ENCODE measurements around the gene TM9SF3.
"Not testable (repeated sequence)": the region's sequence is repeated elsewhere in the genome, so short reads cannot be mapped to it uniquely, and the experiment has no call there.

TM9SF3 gene

DNA sequence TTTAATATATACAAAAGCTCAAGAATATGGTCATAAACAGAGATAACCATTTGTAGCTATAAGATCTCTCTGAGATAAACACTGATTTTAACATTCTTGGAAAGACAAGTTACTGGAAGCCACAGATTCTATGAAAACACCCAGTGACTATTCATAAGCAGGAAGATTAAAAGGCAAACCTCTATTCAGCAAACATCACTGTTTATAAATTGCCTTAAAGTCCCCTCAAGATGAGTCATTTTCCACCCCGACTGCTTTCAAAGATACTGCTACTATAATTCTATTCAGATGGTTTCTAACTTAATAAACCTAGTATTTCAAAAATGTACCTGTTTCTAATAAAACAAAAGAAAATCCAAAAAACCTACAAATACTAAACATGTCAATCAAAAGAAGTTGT is 21.0 kb downstream of the TM9SF3 start:
- no peak for DNase-seq

GRCh38 chr10:96560966-96561887 is 25.6 kb downstream of the TM9SF3 start:
- no peak for DNase-seq

DNA sequence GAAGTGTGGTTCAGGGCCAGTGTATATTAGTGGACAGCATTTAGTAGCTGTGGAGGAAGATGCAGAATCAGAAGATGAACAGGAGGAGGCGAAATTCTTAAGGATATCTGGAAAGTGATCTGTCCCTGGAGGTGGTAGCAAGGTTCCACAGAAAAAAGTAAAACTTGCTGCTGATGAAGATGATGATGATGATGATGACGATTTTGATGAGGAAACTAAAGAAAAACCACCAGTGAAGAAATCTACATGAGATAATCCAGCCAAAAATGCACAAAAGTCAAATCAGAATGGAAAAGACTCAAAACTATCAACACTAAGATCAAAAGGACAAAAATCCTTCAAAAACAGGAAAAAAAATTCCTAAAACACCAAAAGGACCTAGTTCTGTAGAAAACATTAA is 26.3 kb downstream of the TM9SF3 start:
- DNase-seq: no peak

GRCh38 chr10:96556003-96556402 is 30.8 kb downstream of the TM9SF3 start:
- DNase-seq: no peak

DNA sequence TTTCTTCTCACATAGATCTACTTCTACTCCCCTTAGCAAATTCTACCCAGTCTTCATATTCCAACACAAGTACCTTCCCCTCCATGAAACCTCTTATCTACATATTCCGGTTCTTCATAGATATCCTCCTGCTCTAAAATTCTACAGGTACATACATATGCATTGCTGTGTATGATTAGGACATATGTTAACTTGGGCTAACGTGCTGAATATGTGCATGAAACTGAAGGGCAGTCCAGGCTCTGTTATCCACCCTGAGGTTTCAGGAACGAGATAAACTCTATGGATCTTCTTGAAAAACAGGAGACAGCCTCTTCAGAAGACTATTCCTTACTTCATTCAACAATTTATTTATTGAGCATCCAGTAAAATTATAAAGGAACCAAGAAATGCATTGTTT is 31.5 kb downstream of the TM9SF3 start:
- DNase-seq: no peak

- no peak for DNase-seq
Measured at GRCh38 chr10:96548589-96548988, 38.2 kb downstream of the TM9SF3 start.

DNA sequence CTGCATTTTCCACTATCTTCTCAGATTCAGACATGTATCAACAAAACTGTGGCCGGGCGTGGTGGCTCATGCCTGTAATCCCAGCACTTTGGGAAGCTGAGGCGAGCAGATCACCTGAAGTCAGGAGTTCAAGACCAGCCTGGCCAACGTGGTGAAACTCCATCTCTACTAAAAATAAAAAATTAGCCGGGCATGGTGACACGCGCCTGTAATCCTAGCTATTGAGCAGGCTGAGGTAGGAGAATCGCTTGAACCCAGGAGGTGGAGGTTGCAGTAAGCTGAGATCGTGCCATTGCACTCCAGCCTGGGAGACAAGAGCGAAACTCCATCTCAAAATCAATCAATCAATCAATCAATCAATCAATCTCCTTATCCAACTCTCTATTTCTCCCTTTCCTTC is 41.3 kb downstream of the TM9SF3 start:
- not testable (repeated sequence) for DNase-seq

DNA sequence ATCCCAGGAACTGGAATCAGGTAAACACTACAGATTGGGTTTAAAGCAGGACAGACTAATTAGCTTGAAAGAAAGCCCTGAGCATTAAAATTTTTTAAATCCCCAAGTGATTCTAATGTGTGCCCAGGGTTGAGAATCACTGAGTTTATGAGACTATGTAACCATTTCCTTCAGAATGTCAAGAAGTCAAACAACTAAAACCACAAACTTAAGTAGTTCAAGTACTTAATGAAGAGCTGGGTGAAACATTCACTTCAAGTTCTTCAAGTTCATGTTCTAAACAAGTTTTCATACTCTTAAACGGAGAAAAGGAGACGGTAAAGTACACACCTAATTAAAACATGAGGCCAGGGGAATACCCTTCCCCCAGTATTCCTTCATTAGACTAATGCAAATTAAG is 44.9 kb downstream of the TM9SF3 start:
- DNase-seq: no peak

DNA sequence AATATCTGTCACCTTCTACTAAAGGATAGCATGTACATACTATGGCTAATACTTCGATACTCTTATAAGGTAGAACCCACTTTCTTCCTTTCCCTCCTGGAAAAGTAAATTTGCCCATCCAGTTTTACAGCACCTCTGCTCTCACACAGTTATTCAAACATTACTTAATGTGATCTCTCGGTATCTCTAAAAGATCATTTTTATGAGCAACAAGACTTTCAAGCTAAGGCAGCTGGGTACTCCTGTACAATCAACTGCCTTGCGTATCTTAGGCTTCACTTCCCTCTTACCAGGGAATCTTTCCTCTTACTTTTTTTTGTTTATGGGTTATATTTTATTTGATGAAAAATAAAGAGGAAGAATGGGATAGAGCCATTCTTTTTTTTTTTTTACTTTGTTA is 46.6 kb downstream of the TM9SF3 start:
- no peak for DNase-seq

DNA sequence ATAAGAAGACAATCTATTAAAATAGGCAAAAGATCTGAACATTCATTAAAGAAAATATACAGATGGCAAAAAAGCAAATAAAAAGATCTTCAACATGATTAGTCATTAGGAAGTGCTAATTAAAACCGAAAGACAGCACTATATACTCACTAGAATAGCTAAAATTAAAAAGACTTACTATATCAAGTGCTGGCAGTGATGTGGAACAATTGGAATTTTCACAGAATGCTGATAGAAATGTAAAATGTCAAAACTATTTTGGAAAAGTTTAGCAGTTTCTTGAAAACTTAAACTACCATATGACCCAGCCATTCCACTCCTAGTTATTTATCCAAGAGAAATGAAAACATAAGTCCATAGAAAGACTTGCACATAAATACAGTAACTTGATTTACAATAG is 48.1 kb downstream of the TM9SF3 start:
- no peak for DNase-seq

GRCh38 chr10:96536129-96536528 is 50.7 kb downstream of the TM9SF3 start:
- no peak for DNase-seq

DNA sequence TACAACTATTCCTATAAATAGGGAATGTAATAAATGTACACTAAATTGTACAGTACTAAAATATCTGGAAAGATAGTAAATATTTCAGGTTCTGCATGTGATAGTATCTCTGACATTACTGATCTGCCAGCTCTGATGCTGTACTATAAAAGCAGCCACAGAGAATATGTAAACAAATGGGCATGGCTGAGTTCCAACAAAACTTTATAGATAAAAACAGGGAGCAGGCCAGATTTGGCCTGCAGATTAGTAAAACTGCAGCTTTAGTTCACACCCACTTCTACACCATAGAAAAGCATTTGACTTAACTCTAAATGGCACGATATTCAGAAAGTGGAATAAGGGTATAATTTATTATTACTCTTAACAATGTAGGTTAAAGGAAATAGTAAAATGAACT is 54.3 kb downstream of the TM9SF3 start:
- DNase-seq: no peak

DNA sequence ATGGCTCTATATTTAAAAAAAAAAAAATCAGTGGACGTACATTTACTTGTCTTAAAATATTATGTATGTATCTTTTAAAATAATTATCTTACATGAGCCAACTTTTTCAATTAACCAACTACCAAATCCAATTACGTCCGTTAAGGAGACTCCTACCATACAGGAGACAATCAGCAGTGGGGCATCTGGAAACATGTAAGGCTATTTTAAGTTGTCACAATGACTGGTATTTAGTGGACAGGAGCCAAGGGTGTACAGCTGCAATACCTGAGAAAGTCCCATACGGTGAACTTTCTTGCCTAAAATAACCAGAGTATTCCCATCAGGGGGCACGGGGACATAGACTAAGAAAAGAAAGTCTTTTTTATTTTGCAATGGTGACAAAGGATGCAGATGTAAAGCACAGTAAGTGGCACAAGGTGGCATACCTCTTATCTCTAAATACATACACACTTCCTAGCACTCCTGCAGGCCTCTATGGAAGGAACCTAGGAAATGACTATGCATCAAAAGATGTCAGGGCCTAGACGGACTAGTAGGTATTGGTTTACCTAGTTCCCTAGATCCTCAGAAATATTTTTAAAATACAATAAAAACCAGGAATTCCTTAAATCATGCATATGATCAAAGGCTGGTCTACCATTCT is 57.1 kb downstream of the TM9SF3 start:
- DNase-seq: no peak

DNA sequence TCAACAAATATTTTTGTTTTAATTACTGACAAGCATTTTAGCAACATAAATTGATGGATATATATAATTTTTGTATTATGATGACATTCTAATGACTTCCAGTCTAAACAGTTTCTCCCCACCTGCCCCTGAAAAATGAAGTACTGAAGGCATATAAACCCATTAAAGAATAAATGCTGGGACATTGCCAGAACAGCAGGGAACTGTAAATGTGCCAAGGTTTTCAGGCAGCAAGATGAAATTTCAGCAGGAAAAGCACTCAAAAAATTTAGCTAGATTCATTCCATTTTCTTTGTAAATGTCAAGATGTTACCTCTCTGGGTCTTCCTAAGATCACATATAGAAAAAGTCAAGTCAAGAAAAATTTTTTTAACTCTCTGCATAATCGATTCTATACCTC is 62.1 kb downstream of the TM9SF3 start:
- no peak for DNase-seq

DNA sequence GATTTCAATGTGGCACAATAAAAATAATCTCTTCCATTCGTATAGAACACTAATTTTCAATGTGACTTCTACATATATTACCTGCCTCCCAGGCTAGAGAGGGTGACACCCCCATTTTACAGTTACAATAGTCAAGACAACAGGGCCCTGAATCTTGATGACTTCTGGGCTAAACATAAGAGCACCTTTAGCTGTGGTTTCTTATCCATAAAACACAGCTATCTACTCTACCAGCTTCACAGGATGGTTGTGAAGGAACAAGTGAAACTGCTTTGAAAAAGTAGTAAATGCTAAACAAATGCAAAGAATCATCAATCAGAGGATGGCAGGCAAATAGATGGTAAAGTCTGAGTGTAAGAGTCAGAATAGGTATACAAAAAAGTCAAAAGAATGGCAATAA is 69.5 kb downstream of the TM9SF3 start:
- no peak for DNase-seq

- no peak for DNase-seq
Measured at GRCh38 chr10:96516337-96516736, 70.5 kb downstream of the TM9SF3 start.

GRCh38 chr10:96513698-96514561 is 72.9 kb downstream of the TM9SF3 start, which contains the start of gene TLL2:
Gene TLL2 (minus strand): TSS chr10:96513926. CDS start chr10:96513685, 241 bp downstream.
- DNase-seq: peak; percentile 85

DNA sequence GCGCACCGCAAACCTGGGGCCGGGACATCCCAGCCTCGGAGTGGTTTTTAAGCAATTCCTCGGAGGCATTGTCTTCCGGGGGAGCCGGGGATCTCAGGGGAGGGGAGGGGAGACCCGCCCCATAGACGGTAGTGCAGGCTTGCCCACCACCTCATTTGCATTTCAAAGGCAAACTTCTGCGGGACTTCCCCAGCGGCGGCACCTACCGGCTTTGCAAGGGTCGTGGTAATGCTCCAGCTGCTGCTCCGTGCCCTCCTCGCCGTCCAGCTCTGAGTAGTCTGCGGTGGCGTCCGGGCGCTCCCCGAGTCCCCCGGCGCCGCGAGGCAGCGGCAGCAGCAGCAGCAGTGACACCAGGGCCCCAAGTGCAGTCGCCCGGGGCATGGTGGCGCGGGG is 73.5 kb downstream of the TM9SF3 start:
- no peak for DNase-seq

DNA sequence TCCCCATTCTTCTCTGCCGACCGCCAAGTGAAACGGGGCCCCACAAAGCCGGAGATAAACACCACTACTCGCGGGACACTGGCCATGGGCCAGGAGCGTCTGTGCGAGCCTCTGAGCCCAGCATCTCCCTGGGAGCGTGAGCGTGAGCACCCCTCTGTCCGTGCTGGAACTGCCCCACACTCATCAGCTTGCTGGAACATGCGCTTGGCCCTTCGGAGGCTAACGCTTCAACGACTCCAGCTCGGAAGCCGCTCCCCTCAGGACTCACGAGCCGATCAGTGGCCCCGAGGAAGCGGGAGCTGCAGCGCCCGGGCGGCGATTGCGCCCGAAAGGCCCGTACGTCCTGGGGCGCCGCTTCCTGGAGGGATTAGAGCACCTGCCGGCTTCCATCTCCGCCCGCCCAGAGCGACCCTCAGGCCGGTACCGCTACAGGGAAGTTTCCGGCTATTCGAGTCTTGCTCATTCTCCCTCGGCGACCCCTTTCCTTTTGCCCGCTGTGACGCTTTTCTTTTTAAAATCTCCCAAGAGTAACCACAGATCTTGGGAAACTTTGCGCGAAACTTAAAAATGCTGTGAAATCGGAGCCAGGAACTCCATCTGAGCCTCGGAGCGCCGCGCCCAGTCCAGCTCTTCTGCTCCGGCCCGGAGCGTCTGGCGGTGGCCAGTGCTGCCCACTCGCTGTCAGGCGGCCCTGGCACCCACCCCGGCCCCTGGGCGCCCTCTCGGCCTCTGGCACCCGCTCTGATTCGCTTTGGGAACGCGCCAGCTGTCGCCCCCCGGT is 74.1 kb downstream of the TM9SF3 start:
- peak; percentile 40 for DNase-seq

- DNase-seq: no peak
Measured at GRCh38 chr10:96511044-96511945, 75.5 kb downstream of the TM9SF3 start.

GRCh38 chr10:96509017-96509641 is 77.7 kb downstream of the TM9SF3 start:
- DNase-seq: no peak
